Activated CD4-positive, alpha-beta memory T cell treated with anti-CD3 and anti-CD28 coated beads for 36 hours (primary cell): ENCODE measurements around the gene KAT7. TPM values are rescaled to one million over a fixed set of nuclear protein-coding genes. Genes with fewer than 3 reads are reported as not detected.
"Not testable (repeated sequence)": the region's sequence is repeated elsewhere in the genome, so short reads cannot be mapped to it uniquely, and the experiment has no call there.

ENCODE experiments used
- CTCF ChIA-PET: fragments of 350-600 bp; sonication (Branson Sonifier 250); formaldehyde crosslinking; loops from one replicate; lab custom pipeline; 2021; ENCODE audit warnings: antibody characterized with exemption, inconsistent platforms; lab: Charles Lee
- POLR2A ChIA-PET: fragments of 350-600 bp; sonication (Branson Sonifier 250); formaldehyde crosslinking; loops from one replicate; lab custom pipeline; 2021; ENCODE audit warnings: antibody characterized with exemption; lab: Charles Lee
- DNase-seq: peaks from one replicate; pipeline ENCODE4 v3.0.0-alpha.2; 2020
- H3K27ac Mint-ChIP-seq: one replicate; pipeline ENCODE4 v1.8.0; 2021; ENCODE audit warnings: mixed read lengths
- H3K27me3 Mint-ChIP-seq: one replicate; pipeline ENCODE4 v1.8.0; 2021; ENCODE audit warnings: mixed read lengths
- H3K36me3 Mint-ChIP-seq: one replicate; pipeline ENCODE4 v1.8.0; 2021; ENCODE audit warnings: mixed read lengths
- H3K4me1 Mint-ChIP-seq: one replicate; pipeline ENCODE4 v1.8.0; 2021; ENCODE audit warnings: low read depth, mixed read lengths
- H3K4me3 Mint-ChIP-seq: one replicate; pipeline ENCODE4 v1.8.0; 2021; ENCODE audit warnings: mild to moderate bottlenecking, mixed read lengths
- H3K9me3 Mint-ChIP-seq: one replicate; pipeline ENCODE4 v1.8.0; 2021; ENCODE audit warnings: mixed read lengths
- intact Hi-C: fragments of 100-400 bp; cut with micrococcal nuclease; formaldehyde crosslinking; loops from one replicate; pipeline ENCODE4 v1.15.1; 2023
- total RNA-seq, 2 experiments: library from RNA; stranded (reverse); gene quantifications; one replicate each; pipeline ENCODE4 v1.2.3, GENCODE V29; 2021

Gene KAT7
- total RNA-seq, 2 experiments from 2014 or later: 60.5 to 65.8 TPM

DNA sequence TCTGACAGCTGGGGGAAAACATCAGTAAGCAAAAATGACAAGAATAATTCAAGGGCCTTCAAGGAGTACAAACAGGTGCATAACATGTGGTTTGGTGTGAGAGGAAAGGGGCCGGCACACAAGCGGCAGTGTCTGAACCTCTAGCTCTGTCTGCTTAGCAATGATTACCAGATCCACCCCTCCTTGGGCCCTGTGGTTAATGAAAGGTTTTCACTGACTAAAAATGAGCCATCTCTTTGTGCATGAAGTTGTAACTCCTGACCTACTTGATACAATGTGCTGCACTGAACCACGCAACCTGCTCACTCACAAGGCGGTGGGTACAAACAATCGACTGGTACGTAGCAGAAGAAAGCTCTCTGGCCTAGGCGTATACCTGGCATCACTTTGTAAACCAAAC lies 39.7 kb upstream of the KAT7 start:
- H3K9me3 Mint-ChIP-seq: no peaks in the 10 kb centered on the region
- H3K27me3 Mint-ChIP-seq: no peaks in the 10 kb centered on the region
- peaks cover 8% of the 10 kb centered on the region for H3K36me3 Mint-ChIP-seq
- ChIA-PET POLR2A (interaction anchor here (0.8 to 8.1 kb wide), 8 partner anchors 9 to 52 kb away, joined by 3 to 69 read pairs (median 8); partner anchors contain the start of genes FAM117A and SLC35B1), CTCF (interaction anchor here (1.1 to 5.0 kb wide), 7 partner anchors 8 to 346 kb away, joined by 3 to 43 read pairs (median 4); partner anchors contain the start of genes FAM117A and PDK2)
- H3K4me3 Mint-ChIP-seq: peak overlapping the region; percentile 33
- H3K27ac Mint-ChIP-seq: peak overlapping the region; percentile 94
- intact Hi-C loops: loop anchor here (1.0 to 2.0 kb wide), 4 partner anchors 9 to 40 kb away; partner anchors contain the start of gene FAM117A
- peak; percentile 80 for DNase-seq
- peaks cover 81% of the 10 kb centered on the region for H3K4me1 Mint-ChIP-seq

DNA sequence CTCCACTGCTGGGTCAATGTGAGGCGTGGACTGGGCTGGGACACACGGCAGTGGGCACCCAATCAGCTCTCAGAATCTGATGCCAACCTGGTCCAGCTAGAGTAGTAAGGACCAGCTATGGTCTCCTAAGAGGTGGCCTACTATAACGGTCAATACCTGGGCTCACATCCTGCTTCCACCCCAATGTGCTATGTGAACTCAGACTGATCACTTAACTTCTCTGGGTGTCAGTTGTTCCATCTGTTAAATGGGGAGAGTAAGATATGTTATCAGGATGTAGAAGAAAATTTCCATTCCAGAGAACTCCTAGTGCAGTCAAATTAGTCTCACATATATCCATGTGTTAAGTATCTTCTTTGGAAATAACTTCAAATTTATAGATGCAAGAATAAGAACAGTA lies 38.8 kb upstream of the KAT7 start:
- no peaks in the 10 kb centered on the region for H3K9me3 Mint-ChIP-seq
- H3K4me1 Mint-ChIP-seq: peaks cover 81% of the 10 kb centered on the region
- POLR2A ChIA-PET: interaction anchor here (0.8 to 8.1 kb wide), 5 partner anchors 10 to 42 kb away, joined by 3 to 69 read pairs (median 13); partner anchors contain the start of genes FAM117A and SLC35B1
- H3K27me3 Mint-ChIP-seq: no peaks in the 10 kb centered on the region
- H3K27ac Mint-ChIP-seq: peak overlapping the region; percentile 94
- no peak overlapping the region for H3K4me3 Mint-ChIP-seq
- CTCF ChIA-PET: interaction anchor here (1.3 to 5.0 kb wide), 5 partner anchors 7 to 54 kb away, joined by 3 to 43 read pairs (median 12); partner anchors contain the start of genes FAM117A and SLC35B1
- intact Hi-C loops: loop anchor here (1.0 to 2.0 kb wide), 2 partner anchors 34 to 41 kb away; no protein-coding TSS in a partner anchor
- peaks cover 8% of the 10 kb centered on the region for H3K36me3 Mint-ChIP-seq
- DNase-seq: no peak

- Mint-ChIP-seq H3K27me3 (no peaks in the 10 kb centered on the region), H3K9me3 (no peaks in the 10 kb centered on the region), H3K36me3 (peaks cover 12% of the 10 kb centered on the region), H3K4me3 (no peak overlapping the region), H3K4me1 (peaks cover 78% of the 10 kb centered on the region), H3K27ac (peak overlapping the region; percentile 3)
- no peak for DNase-seq
- CTCF ChIA-PET: interaction anchor here (0.7 to 2.1 kb wide), 3 partner anchors 8 to 44 kb away, joined by 3 to 7 read pairs (median 3); partner anchors contain the start of gene SLC35B1
- intact Hi-C loops: no loop called here
- POLR2A ChIA-PET: interaction anchor here (0.7 to 8.1 kb wide), 3 partner anchors 9 to 22 kb away, joined by 3 to 69 read pairs (median 3); partner anchors contain the start of gene FAM117A
These were observed 36.0 kb upstream of the KAT7 start for GRCh38 chr17:49752508-49752907.

DNA sequence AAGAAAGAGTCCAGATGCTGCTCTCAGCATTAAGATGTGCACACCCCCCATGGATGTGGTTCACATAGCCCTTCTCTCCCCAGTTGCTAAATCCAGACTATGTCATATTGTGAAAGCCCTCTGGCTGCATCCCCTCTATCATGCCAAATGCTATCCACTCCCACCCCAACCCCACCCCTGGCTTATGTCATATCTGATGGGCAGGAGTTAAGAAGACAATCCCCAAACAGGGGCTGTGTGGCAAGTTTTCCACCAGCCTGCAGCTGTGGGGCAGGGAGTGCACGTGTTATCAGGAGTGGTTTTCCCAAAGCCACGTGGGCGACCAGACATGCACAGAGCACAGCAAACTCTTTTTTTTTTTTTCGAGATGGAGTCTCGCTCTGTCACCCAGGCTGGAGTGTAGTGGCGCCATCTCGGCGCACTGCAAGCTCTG lies 34.5 kb upstream of the KAT7 start:
- intact Hi-C loops: no loop called here
- Mint-ChIP-seq H3K9me3 (no peaks in the 10 kb centered on the region), H3K36me3 (peaks cover 9% of the 10 kb centered on the region), H3K27me3 (no peaks in the 10 kb centered on the region), H3K4me3 (no peak overlapping the region), H3K27ac (peak overlapping the region; percentile 79), H3K4me1 (peaks cover 71% of the 10 kb centered on the region)
- ChIA-PET POLR2A (interaction anchor here (0.7 to 8.1 kb wide), 2 partner anchors 8 to 47 kb away, joined by 3 to 69 read pairs; partner anchors contain the start of genes FAM117A and SLC35B1), CTCF (interaction anchor here (2.1 kb wide), 2 partner anchors 39 to 46 kb away, joined by 5 to 7 read pairs; partner anchors contain the start of gene SLC35B1)
- no peak for DNase-seq

- Mint-ChIP-seq H3K36me3 (peaks cover 7% of the 10 kb centered on the region), H3K27ac (peak overlapping the region; percentile 67), H3K4me1 (peaks cover 73% of the 10 kb centered on the region), H3K4me3 (no peak overlapping the region), H3K9me3 (no peaks in the 10 kb centered on the region), H3K27me3 (no peaks in the 10 kb centered on the region)
- intact Hi-C loops: no loop called here
- no peak for DNase-seq
- POLR2A ChIA-PET: interaction anchor here (1.0 kb wide), 1 partner anchor 25 kb away, joined by 3 read pairs; no protein-coding TSS in a partner anchor
- CTCF ChIA-PET: interaction anchor here (0.9 to 2.3 kb wide), 4 partner anchors 9 to 199 kb away, joined by 3 to 9 read pairs (median 6); partner anchors contain the start of gene SLC35B1
These were observed 32.7 kb upstream of the KAT7 start for GRCh38 chr17:49755663-49756283.

DNA sequence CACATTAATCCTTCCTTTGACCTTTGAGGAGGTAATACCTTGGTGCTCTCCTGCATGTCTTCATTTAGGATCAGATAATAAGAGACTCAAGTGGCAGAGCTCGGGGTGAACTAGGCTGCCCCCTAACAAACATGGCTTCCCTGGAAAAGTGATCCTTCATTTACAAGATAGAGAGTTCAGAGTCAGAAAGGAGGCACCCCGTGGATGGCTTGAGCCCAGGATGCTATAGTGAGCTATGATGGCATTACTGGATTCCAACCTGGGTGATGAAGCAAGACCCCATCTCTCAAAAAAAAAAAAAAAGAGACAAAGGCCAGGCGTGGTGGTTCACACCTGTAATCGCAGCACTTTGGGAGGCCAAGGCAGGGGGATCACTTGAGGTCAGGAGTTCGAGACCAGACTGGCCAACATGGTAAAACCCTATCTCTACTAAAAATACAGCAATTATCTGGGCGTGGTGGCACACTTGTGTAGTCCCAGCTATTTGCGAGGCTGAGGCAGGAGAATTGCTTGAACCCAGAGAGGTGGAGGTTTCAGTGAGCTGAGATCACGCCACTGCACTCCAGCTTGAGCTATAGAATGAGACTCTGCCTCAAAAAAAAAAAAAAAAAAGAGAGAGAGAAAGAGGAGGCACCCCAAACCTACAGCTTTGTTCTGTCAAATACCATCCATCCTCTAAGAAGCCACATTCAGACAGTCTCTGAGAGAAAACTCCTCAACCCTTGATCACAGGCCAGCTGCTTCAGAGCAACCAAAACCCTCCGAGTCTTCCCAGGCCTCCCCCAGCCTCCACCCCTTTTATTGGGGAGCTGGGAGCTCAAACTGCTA lies 31.9 kb upstream of the KAT7 start:
- H3K4me3 Mint-ChIP-seq: no peak overlapping the region
- ChIA-PET POLR2A (interaction anchor here (1.2 to 1.9 kb wide), 2 partner anchors 23 to 32 kb away, joined by 3 to 6 read pairs; partner anchors contain the start of gene KAT7), CTCF (interaction anchor here (1.2 to 2.3 kb wide), 5 partner anchors 7 to 200 kb away, joined by 3 to 9 read pairs (median 4); partner anchors contain the start of gene SLC35B1)
- peaks cover 7% of the 10 kb centered on the region for H3K36me3 Mint-ChIP-seq
- no peak for DNase-seq
- H3K27ac Mint-ChIP-seq: peak overlapping the region; percentile 47
- H3K9me3 Mint-ChIP-seq: no peaks in the 10 kb centered on the region
- intact Hi-C loops: no loop called here
- H3K4me1 Mint-ChIP-seq: peaks cover 78% of the 10 kb centered on the region
- no peaks in the 10 kb centered on the region for H3K27me3 Mint-ChIP-seq

DNA sequence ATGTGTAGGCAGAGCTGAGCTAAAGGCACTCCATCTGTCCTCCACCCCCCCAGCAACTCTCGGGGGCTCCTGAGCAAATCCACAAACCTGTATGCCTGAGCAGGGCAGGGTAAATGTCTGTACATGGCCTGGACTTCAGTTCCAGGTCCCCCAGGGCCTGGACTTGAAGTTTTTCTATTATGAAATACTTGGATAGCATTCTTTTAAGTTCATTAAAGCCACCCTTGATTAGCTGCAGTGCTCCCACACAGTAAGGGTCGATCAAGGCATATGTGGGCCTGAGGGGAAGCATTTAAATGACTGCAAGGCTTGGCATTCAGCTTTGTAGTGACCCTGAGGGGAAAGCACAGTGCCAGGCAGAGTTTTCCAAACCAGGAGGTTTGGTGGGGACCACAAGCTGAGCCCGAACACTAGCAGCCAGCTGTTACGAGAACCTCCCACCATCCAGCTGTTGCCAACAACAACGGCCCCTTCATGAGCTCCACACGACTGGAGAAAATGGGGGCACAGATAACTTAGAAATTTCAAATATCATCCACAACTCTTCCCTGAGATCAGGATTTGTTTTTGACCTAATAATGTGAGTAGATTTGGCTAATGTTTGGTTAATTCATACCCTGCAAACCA lies 31.2 kb upstream of the KAT7 start:
- Mint-ChIP-seq H3K27me3 (no peaks in the 10 kb centered on the region), H3K4me1 (peaks cover 82% of the 10 kb centered on the region), H3K4me3 (no peak overlapping the region), H3K9me3 (no peaks in the 10 kb centered on the region), H3K36me3 (peaks cover 7% of the 10 kb centered on the region), H3K27ac (peak overlapping the region; percentile 25)
- ChIA-PET CTCF (interaction anchor here (1.3 to 2.3 kb wide), 3 partner anchors 8 to 201 kb away, joined by 3 to 9 read pairs (median 3); partner anchors contain the start of gene SLC35B1), POLR2A (interaction anchor here (1.2 to 1.9 kb wide), 2 partner anchors 22 to 31 kb away, joined by 3 to 6 read pairs; partner anchors contain the start of gene KAT7)
- intact Hi-C loops: no loop called here
- DNase-seq: no peak

DNA sequence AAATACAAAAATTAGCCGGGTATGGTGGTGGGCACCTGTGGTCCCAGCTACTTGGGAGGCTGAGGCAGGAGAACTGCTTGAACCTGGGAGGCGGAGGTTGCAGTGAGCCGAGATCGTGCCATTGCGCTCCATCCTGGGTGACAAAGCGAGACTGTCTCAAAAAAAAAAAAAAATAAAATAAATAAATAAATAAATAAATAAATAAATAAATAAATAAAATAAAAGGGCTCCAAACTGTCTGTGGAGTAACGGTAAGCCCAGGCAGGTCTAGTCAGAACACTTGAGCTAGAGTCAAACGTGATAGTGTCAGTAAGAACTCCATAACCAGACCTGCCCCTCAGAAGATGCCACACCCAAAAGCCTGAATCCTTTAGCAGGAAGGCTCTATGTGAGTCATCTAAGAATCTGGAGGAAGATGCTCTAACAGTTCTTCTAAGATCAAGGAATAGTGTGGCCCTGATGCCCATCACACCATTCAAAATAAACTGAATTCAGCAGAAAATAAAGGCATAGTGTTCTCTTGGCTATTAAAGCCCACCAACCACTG lies 29.9 kb upstream of the KAT7 start:
- H3K27ac Mint-ChIP-seq, H3K9me3 Mint-ChIP-seq, intact Hi-C loops, H3K36me3 Mint-ChIP-seq, H3K27me3 Mint-ChIP-seq, CTCF ChIA-PET, H3K4me3 Mint-ChIP-seq, DNase-seq: not testable (repeated sequence)
- peaks cover 78% of the 10 kb centered on the region for H3K4me1 Mint-ChIP-seq
- POLR2A ChIA-PET: interaction anchor here (0.9 to 6.7 kb wide), 2 partner anchors 9 to 29 kb away, joined by 3 to 69 read pairs; no protein-coding TSS in a partner anchor

DNA sequence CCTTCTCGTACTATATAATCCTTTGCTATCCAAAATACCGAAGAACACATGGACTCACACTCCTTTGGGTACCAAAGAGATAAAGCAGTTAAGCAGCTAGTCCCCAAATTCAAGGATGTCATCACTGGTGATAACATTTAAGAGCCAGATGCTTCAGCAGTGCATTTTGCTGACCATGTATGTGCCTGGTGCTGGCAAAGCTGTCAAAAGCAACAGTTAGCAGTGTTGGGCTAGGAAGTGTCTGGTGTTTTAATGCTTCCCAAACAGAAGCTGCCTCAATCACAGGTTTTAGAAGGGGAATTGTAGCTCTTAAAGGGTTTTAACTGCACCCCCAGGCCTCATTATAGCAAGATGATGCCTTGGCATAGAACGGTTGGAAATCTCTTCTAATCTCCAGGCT lies 29.3 kb upstream of the KAT7 start:
- Mint-ChIP-seq H3K27ac (peak overlapping the region; percentile 76), H3K9me3 (no peaks in the 10 kb centered on the region), H3K36me3 (peaks cover 7% of the 10 kb centered on the region), H3K4me3 (no peak overlapping the region), H3K4me1 (peaks cover 73% of the 10 kb centered on the region), H3K27me3 (no peaks in the 10 kb centered on the region)
- no peak for DNase-seq
- ChIA-PET POLR2A (interaction anchor here (0.7 to 6.7 kb wide), 4 partner anchors 9 to 43 kb away, joined by 3 to 69 read pairs (median 4); no protein-coding TSS in a partner anchor), CTCF (interaction anchor here (0.8 kb wide), 1 partner anchor 11 kb away, joined by 3 read pairs; no protein-coding TSS in a partner anchor)
- intact Hi-C loops: no loop called here

- Mint-ChIP-seq H3K4me1 (peaks cover 78% of the 10 kb centered on the region), H3K27ac (peak overlapping the region; percentile 76), H3K4me3 (no peak overlapping the region), H3K36me3 (peaks cover 7% of the 10 kb centered on the region), H3K27me3 (no peaks in the 10 kb centered on the region), H3K9me3 (no peaks in the 10 kb centered on the region)
- intact Hi-C loops: loop anchor here (5.0 kb wide), 1 partner anchor 188 kb away; no protein-coding TSS in a partner anchor
- ChIA-PET POLR2A (interaction anchor here (1.3 to 6.7 kb wide), 3 partner anchors 10 to 52 kb away, joined by 4 to 69 read pairs (median 4); partner anchors contain the start of gene SLC35B1), CTCF (interaction anchor here (1.0 to 5.4 kb wide), 3 partner anchors 12 to 64 kb away, joined by 4 to 43 read pairs (median 5); no protein-coding TSS in a partner anchor)
- no peak for DNase-seq
These were observed 28.2 kb upstream of the KAT7 start for GRCh38 chr17:49760296-49760695.
